ENCODE data around the gene CLK3. TPM values are rescaled to one million over a fixed set of nuclear protein-coding genes. Genes with fewer than 3 reads are reported as not detected.
"Not testable (repeated sequence)": the region's sequence is repeated elsewhere in the genome, so short reads cannot be mapped to it uniquely, and the experiment has no call there.

Gene CLK3
- 31.9 and 40.0 TPM in 2 replicates for total RNA-seq (2014; rRNA removed; shearing (Covaris generic))

DNA sequence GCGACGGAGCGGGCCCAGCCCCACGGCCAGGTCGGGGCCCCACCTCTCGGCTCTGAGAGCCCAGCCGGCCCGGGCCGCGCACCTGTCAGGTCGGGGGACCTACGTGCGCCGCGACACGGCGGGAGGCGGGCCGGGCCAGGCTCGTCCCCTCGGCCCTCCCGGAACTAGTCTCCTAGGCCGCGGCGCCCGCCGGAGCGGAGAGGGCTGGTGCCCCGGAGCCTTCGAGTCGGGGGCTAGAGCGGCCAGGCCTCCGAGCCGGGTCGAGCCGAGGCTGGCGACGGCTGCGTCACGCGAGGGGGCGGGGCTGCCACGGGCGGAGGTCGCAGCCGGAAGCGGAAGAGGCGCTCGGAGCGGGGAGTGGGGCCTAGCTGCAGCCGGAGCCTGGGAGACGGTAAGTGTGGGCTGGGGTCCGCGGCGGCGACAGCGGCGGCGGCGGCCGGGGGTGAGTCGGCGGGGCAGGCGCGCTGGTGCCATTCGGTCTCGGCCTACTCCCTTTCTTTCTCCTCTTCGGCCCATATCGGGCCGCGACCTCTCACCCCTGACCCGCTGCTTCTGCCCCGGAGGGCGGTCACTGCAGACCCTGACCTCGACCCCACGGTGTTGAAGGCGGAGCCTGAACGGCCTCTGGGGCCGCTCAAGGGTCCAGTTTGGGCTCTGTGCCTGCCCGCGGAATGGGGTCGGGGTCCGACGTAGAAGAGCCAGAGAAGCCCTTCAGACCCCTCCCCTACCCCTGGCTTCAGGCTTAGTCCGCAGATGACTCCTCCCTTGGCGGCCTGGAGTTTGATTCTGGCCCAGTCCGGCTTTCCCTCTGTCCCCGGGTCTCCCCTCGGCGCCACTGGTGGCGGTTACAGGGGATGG lies at the start of gene CLK3:
Gene CLK3 (plus strand): TSS at position 329 of the 858 bp plus-strand sequence. CDS start 3,361 bp downstream, outside the sequence.
- DNase-seq (ENCODE audit: low spot score) = peak; percentile 73

DNA sequence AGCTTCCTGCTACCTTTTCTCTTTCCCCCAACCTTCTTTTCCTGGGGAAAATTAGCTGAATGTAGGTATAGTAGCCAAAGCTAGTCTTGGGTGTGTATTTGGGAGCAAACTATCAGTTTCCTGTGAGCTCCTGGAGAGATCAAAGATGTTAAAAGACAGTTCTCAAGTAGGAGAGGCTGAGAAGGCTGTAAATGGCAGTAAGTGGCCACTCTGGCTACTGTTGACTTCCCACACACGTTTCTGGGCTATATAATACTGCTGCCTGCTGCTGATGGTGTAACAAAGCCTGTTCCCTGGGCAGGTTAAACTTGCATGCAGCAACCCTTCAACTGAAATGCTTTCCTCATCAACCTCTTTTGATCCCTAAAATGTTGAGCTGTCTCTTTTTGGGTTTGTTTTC lies 47.0 kb upstream of the CLK3 start:
- no peak for DNase-seq (ENCODE audit: low spot score)

- DNase-seq (ENCODE audit: low spot score) = no peak
Observed at GRCh38 chr15:74569731-74570070, 45.9 kb upstream of the CLK3 start.

DNA sequence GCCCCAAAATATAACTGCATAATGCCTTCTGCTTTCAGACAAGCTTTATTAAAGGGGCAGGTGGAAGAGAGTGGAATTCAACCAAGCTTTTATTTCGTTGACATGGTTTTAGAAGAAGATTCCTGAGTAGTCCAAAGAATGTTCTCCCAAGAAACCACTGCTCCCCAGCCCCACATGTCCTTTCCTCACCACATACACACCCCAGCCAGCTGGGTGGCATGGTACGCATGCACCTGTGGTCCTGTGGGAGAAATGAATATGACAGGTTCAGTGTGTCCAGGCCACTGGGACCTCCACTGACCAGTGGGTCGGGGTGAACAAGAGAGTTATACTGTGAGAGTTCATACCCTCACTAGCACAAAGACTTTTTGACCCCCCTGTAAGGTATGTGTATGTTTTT lies 44.4 kb upstream of the CLK3 start:
- DNase-seq (ENCODE audit: low spot score) = no peak

GRCh38 chr15:74573987-74574386 lies 41.6 kb upstream of the CLK3 start:
- DNase-seq (ENCODE audit: low spot score) = no peak

- DNase-seq (ENCODE audit: low spot score) = no peak
Observed at GRCh38 chr15:74578496-74578994, 37.1 kb upstream of the CLK3 start.

DNA sequence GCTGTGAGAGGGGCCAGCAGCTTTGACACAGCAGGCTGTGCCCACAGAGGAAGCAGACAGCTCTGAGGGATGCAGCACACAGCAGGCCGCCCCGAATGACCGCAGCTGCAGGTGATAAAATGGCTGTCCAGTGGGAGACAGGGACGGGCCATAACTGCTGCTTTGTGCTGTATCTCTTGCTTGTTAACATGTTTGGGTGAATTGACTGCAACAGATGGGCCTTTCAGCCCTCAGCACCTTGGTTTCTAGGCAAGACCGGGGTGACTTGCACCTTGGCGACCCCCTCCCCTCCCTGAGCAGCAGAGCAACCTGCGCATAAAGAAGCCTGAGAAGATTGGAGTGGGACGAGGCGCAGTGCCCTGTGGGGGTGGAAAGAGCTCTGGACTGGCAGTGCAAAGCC lies 36.6 kb upstream of the CLK3 start:
- no peak for DNase-seq (ENCODE audit: low spot score)

- DNase-seq (ENCODE audit: low spot score) = no peak
Observed at GRCh38 chr15:74580538-74581350, 34.9 kb upstream of the CLK3 start.

- no peak for DNase-seq (ENCODE audit: low spot score)
Observed at GRCh38 chr15:74584204-74584603, 31.4 kb upstream of the CLK3 start.

DNA sequence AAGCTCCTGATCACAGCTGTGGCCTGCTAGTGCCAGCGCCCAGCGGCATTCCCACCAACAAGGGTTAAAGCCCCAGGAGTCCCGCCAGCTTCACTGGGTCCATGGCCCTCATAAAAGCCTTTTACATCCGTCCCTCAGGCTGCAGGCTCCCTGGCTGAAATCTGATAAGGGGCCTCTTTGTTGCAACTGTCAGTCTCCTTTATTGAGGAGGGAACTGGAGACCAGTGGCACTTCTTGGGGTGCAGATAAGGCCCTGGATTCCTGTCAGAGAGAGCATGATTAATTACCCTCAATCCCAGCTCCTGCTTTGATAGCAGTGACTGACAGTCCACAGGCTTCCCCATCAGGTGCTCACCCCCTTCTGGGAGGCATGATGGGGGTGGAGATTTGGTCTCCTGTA lies 30.9 kb upstream of the CLK3 start:
- DNase-seq (ENCODE audit: low spot score) = no peak

DNA sequence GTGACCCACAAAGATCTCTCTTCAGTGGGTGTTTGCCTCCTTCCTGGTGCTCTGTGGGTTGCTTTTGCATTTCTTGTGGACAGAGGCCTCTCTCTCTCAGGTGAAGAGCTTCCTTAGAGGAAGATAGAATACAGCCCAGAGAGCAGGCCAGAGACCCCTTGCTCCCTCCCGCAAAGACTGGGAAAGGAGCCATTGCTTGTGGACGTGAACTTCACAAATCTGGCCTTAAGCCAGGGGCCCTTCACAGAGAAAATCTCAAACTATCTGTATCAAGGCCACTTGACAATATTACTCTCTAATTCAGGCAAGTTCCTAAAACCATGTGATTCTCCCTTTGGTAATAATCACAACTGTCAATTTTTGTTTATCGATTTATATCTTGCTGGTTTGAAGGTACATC lies 30.4 kb upstream of the CLK3 start:
- no peak for DNase-seq (ENCODE audit: low spot score)

DNA sequence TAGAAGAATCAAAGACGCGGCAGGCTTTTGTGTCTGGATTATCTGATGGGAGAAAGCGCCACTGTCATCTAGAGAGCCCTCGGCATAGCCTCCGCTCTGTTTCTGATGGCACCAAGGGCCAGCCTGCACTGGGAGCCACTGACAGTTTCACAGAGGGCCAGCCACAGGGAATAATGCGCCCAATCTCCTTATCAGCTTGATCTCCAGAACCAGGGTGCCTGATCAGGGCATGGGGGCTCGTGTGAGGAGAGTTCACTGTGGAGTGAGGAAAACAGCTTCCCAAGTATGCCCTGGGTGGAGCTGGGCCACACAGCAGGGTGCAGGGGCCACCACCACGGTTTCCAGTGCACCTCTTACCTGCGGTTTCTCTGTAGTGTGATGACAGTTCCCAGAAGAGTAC lies 29.8 kb upstream of the CLK3 start:
- no peak for DNase-seq (ENCODE audit: low spot score)

- no peak for DNase-seq (ENCODE audit: low spot score)
Observed at GRCh38 chr15:74589826-74590225, 25.8 kb upstream of the CLK3 start.

DNA sequence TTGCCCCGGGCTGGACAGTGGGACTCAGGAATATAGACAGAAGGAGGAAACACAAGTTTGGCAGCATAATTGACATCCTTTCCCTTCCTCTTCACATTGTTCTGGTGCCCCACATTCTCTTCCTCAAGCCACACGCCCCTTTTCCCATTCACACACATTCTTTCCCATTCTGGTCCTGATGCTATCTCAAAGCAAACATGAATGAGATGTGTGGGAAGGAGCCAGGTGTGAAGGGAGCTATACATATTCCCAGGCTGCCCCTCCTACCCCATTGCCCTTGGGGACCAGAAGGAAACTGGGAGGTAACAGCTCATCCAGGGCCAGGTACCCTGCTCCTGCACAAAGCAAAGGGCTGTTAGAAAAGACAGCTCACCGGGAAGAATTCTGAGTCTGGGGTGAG lies 23.4 kb upstream of the CLK3 start:
- no peak for DNase-seq (ENCODE audit: low spot score)

GRCh38 chr15:74593122-74593521 lies 22.5 kb upstream of the CLK3 start:
- DNase-seq (ENCODE audit: low spot score) = no peak

GRCh38 chr15:74594455-74594854 lies 21.2 kb upstream of the CLK3 start:
- DNase-seq (ENCODE audit: low spot score) = no peak

DNA sequence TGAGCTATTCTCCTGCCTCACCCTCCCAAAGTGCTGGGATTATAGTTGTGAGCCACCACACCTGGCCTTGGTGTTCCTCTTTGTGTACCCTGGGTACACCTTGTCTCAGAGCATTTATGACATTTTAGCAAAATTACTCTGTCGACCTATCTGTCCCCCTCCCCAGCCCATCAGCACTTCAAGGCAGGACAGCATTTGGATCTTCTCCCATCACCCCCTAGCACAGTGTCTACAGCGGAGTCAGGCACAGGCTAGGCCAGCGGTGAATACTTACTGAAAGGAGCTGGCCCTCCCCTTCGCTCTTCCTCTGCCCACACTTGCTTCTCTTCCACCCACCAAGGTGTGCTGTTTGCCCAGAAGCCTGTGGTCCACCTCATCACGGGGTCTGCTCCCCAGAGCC lies 20.4 kb upstream of the CLK3 start:
- no peak for DNase-seq (ENCODE audit: low spot score)

DNA sequence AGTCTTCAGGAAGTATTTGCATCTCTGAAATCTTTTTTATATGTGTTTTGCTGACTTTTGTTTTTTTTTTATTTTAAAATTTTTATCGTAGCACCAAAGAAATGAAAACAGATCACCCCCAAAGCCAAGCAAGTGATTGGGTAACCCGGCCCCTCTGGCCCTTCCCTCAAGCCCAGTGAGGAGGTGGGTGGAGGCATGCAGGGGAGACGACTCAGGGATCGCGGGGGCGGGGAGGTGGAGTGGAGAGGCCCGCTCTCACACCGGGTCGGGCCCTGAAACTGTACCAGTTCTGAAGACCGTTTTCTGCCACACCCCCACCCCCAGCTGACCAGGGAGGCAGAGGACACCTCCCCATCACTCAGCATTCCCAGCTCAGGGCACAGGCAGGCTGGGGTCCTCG lies 18.9 kb upstream of the CLK3 start:
- not testable (repeated sequence) for DNase-seq (ENCODE audit: low spot score)

DNA sequence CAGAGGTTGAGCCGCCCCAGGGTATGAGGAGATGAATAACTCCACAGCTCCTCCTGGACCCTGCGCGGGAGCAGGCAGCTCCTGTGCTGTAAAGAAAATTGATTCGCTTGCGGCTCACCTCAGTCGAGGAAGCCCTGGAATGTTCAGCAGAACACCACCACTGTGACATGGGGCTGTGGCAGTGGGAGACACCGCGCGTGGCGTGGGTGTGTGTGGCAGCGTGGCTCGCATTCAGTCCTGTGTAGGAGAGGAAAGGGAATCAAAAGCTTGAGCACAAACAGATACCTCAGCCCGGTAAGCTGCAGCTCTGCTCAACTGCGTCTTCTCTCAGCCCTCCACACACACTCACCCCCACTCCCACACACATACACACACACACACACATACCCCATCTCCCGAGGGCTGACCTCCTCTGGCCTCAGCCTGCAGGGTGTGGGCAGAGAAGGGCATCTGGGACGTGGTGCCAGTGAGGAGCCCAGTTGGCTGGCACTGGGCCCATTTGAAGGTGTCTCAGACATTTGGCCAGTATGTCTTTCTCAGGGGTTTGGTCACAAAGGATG lies 18.4 kb upstream of the CLK3 start:
- not testable (repeated sequence) for DNase-seq (ENCODE audit: low spot score)

DNA sequence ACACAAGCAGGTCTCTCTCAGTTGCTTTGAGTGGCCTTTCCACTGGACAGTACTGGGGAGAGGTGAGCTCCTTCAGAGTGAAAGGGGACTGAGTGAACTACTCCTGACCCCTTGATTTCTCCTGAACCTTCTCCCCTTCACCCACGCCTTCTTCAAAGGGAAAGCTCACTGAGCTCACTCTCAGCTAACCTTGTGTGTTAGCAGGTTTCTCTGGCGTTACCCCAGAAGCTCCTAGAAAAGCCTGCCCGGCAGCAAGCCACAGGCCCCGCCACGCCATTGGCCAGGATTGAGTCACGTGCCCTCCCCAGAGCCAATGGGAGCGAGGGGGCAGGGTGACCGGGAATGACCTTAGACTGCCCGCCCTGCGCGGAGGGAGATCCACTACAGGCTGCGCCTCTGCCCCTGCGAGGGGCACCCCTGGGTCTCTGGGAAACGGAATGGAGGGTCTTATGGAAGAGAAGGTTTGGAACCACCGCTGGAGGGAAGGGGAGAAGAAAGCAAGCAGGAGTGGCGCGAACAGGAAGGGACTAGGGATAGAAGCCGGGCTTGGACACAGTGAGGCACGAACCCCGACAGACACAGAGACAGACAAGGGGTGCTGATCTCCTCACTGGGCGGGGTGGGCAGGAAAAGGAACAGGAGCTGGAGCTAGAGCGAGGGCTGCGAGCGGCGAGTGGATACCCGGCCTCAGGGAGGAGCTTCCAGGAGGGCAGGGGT lies 17.4 kb upstream of the CLK3 start:
- peak; percentile 72 for DNase-seq (ENCODE audit: low spot score)

- no peak for DNase-seq (ENCODE audit: low spot score)
Observed at GRCh38 chr15:74599156-74599555, 16.5 kb upstream of the CLK3 start.
